Activated CD4-positive, alpha-beta T cell treated with anti-CD3 and anti-CD28 coated beads, Interleukin-2, amount 10 ng/mL, durations not matched to agents 7 days and 5 days (primary cell): ENCODE measurements around the gene AP1M2. TPM values are rescaled to one million over a fixed set of nuclear protein-coding genes. Genes with fewer than 3 reads are reported as not detected.

Experiments used
- CTCF ChIA-PET: fragments of 350-600 bp; sonication (Branson Sonifier 250); formaldehyde crosslinking; loops from one replicate; lab custom pipeline; 2021; ENCODE audit warnings: antibody characterized with exemption; lab: Charles Lee
- POLR2A ChIA-PET: fragments of 350-600 bp; sonication (Branson Sonifier 250); formaldehyde crosslinking; loops from one replicate; lab custom pipeline; 2021; ENCODE audit warnings: antibody characterized with exemption; lab: Charles Lee
- DNase-seq: peaks from one replicate; pipeline ENCODE4 v3.0.0-alpha.2; 2020
- H3K27ac Mint-ChIP-seq: one replicate; pipeline ENCODE4 v1.8.0; 2021; ENCODE audit warnings: mild to moderate bottlenecking, moderate library complexity, mixed read lengths
- H3K27me3 Mint-ChIP-seq: one replicate; pipeline ENCODE4 v1.8.0; 2021; ENCODE audit warnings: mixed read lengths
- H3K36me3 Mint-ChIP-seq: one replicate; pipeline ENCODE4 v1.8.0; 2021; ENCODE audit warnings: low read depth, mixed read lengths
- H3K4me1 Mint-ChIP-seq: one replicate; pipeline ENCODE4 v1.8.0; 2021; ENCODE audit warnings: mixed read lengths
- H3K4me3 Mint-ChIP-seq: one replicate; pipeline ENCODE4 v1.8.0; 2021; ENCODE audit warnings: mild to moderate bottlenecking, moderate library complexity, mixed read lengths
- H3K9me3 Mint-ChIP-seq: one replicate; pipeline ENCODE4 v1.8.0; 2021; ENCODE audit warnings: mixed read lengths
- microRNA-seq: library from miRNA; unstranded; fragments of <30 nt; microRNA quantifications from one replicate; pipeline ENCODE4 v1.2.0, GENCODE V29; 2021; ENCODE audit warnings: borderline microRNAs expressed, borderline replicate concordance
- total RNA-seq, 2 experiments: library from RNA; stranded (reverse); gene quantifications; one replicate each; pipeline ENCODE4 v1.2.3, GENCODE V29; 2021

Gene AP1M2
- total RNA-seq, 2 experiments from 2014 or later = not detected

- Mint-ChIP-seq H3K4me3 (no peak overlapping the region), H3K4me1 (peaks cover 14% of the 10 kb centered on the region), H3K9me3 (no peaks in the 10 kb centered on the region), H3K27ac (no peak overlapping the region), H3K27me3 (peaks cover 24% of the 10 kb centered on the region), H3K36me3 (no peaks in the 10 kb centered on the region)
- POLR2A ChIA-PET = no interaction called here
- CTCF ChIA-PET = interaction anchor here (0.6 kb wide), 1 partner anchor 607 kb away, joined by 4 read pairs; no protein-coding TSS in a partner anchor
- DNase-seq = no peak
Measured at GRCh38 chr19:10523135-10523636, 63.9 kb downstream of the AP1M2 start.

Small RNA genes lying within 50 kb of the gene (microRNA-seq; reads per million reads assigned to microRNA genes)
- not detected for gene MIR1238

Other genes starting within 250 kb of the AP1M2 start
- gene ICAM3, start 247.7 kb downstream of the AP1M2 start, total RNA-seq = 100 to 1,000 TPM; 230 to 233 TPM
- gene TYK2, start 206.7 kb downstream of the AP1M2 start, total RNA-seq = 100 to 1,000 TPM; 251 to 263 TPM
- 100 to 1,000 TPM; 200 to 205 TPM for gene CDC37, start 183.8 kb downstream of the AP1M2 start, total RNA-seq
- gene PDE4A, start 166.8 kb downstream of the AP1M2 start, total RNA-seq = 10 to 100 TPM; 12.7 to 14.3 TPM
- 10 to 100 TPM; 68.3 to 93.8 TPM for gene KEAP1, start 84.0 kb downstream of the AP1M2 start, total RNA-seq
- gene S1PR5, start 69.9 kb downstream of the AP1M2 start, total RNA-seq = not detected
- gene ATG4D, start 43.4 kb downstream of the AP1M2 start, total RNA-seq = 10 to 100 TPM; 40.0 to 41.4 TPM
- gene KRI1, start 21.3 kb downstream of the AP1M2 start, total RNA-seq = 10 to 100 TPM; 68.1 to 78.4 TPM
- 10 to 100 TPM; 78.6 to 88.9 TPM for gene CDKN2D, start 18.3 kb downstream of the AP1M2 start, total RNA-seq
- 100 to 1,000 TPM; 162 to 189 TPM for gene SLC44A2, start 38.2 kb upstream of the AP1M2 start, total RNA-seq
- gene ILF3, start 67.0 kb upstream of the AP1M2 start, total RNA-seq = 100 to 1,000 TPM; 385 to 389 TPM
- 10 to 100 TPM; 39.9 to 43.8 TPM for gene QTRT1, start 114.1 kb upstream of the AP1M2 start, total RNA-seq
- gene DNM2, start 130.8 kb upstream of the AP1M2 start, total RNA-seq = 100 to 1,000 TPM; 268 to 270 TPM
- gene TMED1, start 248.9 kb upstream of the AP1M2 start, total RNA-seq = 10 to 100 TPM in 1 of 2 experiments, 1 to 10 TPM in 1; 8.6 to 11.2 TPM